T-helper 2 cell (primary cell): ENCODE data around the gene CD247.
A peak's percentile ranks its signal among the peaks of the same experiment; 100 is the strongest.

Experiments
- DNase-seq, 5 experiments: peaks; one replicate each; pipeline versions ENCODE4 v3.0.0 to v3.0.0-alpha.2; 2012 to 2022

Gene CD247

DNA sequence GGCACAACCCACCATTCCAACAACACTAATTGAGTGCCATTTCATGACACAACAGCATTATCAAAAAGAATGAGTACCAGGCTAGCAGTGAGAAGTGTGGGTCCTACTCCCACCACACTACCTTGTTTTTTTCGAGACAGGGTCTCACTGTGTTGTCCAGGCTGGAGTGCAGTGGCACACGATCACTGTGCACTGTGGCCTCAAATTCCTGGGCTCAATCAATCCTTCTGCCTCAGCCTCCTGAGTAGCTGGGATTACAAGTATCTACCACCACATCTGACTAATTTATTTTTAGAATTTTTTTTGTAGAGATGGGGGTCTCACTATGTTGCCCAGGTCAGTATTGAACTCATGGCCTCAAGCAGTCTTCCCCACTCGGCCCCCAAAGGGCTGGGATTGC lies 30.7 kb downstream of the CD247 start:
- no peak for DNase-seq

DNA sequence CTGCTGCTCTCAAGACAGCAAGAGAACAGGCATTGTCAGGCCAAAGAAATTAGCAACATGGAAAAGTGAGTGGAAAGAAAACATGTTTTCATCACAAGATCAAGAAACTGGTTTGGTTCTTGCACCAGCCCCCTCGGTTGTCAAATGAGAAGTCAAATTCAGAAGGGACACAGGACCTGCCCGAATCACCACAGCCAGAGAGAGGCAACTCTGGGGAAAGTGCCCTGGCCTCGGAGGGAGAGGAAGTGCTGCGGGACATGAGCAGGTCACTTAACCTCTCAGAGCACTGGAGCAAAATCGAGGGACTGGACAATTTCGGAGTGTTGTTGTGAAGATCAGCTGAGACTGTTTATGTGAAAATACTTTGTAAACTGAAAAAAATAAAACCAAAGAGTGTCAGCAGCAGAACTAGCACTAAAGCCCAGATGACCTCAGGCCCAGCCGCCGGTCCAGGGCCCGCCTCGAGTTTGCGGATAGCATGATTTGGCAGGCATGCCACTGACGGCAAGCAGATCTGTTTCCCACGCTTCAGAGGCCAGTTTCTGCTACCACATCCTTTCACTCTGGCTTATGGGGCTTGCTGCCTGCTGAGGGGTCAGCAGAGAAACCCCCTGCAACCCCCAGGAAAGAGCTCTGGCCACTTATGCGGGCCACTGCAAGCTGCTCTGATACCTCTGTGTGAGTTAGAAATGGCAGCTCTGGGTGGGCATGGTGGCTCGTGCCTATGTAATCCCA lies 32.1 kb downstream of the CD247 start:
- no peak for DNase-seq

DNA sequence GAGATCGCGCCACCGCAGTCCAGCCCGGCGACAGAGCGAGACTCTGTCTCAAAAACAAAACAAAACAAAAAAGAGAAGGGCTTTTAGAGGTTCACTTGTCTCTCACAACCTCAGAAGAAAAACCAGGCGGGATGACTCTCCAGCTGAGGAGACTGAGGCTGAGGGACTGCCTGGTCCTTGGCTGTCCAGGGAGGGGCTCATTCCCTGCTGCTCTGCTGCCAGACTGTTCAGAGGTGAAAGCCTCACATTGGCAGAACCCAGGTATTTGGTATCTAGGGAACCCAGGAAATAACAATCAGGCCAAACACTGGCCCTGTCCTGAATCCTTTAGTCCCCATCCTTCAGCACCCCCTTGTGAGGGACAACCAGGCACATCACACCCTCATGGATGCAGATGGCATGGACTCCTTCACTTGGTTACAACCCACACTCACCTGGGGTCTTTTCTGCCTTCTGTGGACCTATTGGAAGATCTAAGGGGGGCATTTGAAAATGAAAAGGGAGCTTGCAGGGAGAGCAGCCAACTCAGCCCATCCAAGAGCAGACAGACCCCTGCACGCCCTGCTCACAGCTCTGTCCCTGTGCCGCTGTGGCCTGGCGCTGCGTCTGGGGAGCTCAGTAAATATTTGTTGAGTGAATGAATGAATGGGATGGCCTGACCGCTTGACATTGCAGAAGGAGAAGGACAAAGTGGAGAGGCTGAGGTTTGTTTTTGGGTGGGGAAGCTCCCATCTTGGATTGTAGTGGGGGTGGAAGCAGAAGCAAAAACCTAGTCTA lies 33.4 kb downstream of the CD247 start:
- no peak for DNase-seq

DNA sequence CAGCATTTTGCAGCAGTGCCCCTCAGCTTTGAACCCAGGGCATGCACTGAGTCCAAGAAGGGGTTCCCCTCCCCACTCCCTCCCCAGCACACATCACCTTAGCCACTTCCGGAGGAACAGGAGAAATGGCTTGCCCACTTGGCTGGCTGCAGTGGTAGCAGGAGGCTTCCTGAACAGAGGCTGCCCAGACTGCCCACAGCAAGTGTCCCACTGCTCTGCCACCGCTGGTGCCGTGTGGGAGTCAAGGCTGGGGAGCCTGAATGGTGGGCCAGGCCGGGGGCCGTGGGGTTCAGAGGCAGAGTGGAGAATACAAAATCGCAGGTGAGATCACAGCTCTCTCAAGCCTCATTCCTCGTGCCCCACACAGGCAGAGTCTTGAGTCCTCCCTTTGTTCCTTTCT lies 34.5 kb downstream of the CD247 start:
- DNase-seq, result peak in 1 of 5 experiments; percentile 37

DNA sequence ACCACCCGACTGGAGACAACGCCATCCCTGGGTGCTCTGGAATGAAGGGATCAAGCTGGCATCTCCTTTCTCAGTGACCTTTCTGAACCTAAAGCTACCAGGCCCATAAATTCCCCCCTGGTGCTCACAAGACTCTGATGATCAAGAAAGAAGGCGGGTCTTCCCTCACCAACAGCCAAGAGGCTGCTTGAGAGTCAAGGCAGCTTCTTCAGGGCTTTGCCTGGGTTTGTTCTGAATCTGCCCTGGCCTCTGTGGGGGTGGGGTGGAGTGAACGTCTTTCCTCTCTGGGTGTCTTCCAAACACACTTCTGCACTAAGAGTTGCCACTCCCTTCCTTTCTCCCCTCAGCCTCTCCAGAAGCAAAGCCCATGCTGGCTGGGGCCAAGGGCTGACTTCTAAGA lies 36.1 kb downstream of the CD247 start:
- DNase-seq, result peak in 3 of 5 experiments; percentile 26 to 70 (median 27)

DNA sequence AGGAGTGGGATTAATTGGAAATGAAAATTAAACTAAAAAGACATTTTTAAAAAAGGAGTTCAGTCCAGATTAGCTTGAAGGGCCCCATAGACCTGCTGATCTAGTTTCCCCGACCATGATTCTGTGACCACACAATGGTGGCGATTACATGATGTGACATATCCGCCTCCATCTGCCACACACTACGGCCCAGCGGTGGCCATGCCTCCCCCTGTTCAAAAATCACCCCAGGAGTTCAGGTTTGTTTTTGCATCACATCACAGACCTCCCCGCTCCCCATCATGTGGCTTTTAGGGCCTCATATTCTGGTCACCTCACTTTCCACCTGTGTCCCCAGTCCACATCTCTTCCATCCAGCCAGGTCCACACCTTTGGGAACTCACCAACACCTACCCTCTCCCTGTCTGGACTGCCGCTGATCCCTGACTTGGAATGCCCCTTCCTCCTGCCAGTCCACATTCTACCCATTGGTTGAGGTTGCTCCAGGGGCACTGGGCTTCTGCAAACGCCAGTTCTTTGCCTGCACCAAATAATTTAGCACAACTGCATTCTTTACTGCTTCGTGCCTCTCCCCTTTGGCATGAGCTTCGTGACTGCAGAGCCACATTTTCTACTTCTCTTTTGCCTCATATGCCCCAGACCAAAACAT lies 38.9 kb downstream of the CD247 start:
- DNase-seq, result no peak

DNA sequence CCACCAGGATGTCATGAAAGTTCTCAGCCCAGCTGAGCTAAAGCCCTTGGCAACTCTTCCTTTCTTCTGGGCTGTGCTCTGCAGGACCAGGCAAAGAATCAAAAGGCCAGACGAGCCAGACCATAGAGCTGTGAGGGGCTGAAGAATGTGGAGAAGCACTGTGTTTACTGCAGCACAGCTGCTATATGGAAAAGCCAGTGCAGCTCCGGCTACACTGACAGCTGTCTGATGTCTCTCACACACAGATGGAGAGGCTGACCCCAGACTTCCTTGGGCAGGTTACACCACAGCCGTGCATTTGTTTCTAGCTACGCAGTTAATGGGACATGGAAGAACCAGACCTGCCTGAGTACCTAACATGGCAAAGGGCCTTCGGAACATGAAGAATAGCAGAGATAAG lies 40.3 kb downstream of the CD247 start:
- no peak for DNase-seq

DNA sequence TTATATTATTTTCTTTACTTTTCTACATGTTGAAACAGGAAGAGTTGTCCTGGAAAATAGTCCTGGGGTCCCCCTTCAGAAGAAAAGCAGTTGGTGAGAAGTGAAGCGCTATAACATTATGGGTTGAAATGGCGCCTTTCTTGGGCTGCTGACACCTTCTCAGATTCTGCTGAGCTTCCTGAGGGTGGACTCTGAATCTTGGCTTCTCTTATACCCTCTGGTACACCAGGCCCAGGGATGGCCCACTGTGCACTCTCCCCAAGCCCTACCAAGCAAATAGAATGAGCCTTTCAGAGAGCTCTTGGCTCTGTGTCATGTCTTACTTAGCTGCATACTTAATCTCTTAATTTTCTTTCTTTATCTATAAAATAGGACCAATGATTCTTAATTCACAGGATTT lies 42.3 kb downstream of the CD247 start:
- DNase-seq, result no peak

DNA sequence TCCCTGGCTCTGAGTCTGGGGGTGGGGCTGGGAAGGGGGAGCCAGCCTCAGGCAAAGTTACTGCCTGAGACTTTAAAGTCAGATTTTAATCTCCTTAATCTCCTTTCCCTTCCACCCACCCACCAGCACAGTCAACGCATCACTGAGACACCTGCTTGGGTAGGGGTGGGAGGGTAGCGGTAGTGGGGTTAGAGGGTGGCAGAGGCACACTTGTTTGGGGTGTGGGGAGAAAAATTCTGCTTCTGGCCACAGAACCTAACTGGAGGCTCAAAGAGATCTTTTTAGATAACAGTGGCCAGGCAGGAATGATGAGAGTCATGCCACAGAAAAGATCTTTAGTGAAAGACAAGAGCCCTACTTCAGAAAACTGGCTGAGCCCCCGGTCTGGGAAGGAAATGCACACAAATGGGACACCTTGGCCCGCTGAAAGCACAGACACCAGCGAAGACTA lies 44.1 kb downstream of the CD247 start:
- peak in 4 of 5 experiments; percentile 47 to 72 (median 60) for DNase-seq

DNA sequence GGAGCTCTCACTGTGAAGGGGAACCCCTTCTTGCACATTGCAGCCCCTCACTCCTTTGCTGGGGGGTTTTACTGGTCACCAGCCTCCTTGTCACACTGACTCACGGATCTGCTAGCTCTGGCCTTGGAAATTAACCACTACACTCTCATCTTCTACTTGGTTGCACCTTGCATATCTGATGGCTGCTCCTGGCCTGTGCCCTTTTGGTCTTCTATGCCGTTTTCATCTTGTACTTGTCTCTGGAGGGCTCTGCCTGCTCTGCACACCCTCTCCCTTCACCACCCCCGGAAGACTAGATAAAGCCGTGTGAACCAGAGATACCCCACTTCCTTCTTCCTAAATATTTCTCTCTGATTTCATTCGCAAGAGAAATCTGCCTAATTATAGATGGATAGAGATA lies 44.6 kb downstream of the CD247 start:
- peak in 1 of 5 experiments; percentile 60 for DNase-seq

DNA sequence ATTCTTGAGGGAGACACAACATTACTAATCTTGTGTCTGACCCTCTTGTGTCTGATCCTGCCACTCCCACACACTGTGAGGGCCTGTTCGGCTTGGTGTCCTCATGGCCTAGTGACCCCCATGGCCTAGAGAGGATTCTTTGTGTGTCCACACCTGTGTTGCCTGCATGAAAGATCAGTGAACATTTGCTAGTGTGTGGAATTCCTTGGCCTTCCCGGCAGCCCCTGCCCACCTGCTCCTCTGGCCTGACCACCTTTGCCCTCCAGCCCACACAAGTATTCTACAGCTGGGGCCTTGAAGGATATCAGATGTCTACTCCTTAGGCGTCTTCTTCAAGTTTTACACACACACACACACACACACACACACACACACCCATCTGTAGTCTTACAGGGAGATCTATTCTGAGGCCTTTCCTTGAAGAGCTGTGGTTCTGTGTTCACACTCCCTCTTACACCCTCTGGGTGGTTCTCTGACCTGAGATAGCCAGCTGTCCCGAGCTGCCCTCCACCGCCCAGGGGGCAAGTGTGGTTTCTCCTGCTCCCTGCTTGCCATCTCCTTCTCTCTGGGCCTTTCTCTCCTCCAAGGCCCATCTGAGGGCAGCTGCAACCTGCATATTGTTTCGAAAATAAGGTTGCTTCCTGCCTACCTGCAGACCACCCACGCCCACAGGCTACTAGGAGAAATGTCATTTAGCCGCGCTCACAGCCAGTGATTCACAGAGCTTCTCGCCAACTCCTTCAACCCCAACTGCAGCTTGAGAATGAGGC lies 45.4 kb downstream of the CD247 start:
- DNase-seq, result no peak

DNA sequence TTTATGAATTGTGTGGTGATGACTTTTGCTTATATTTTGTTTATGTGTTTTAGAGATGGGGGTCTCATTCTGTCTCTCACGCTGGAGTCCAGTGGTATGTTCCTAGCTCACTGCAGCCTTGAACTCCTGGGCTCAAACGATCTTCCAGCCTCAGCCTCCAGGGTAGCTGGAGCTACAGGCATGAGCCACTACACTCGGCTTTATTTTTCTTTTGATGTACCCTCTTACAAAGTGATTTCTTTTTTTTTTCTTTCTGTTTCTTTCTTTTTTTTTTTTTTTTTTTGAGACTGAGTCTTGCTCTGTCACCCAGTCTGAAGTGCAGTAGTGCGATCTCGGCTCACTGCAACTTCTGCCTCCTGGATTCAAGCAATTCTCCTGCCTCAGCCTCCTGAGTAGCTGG lies 46.8 kb downstream of the CD247 start:
- DNase-seq, result no peak

DNA sequence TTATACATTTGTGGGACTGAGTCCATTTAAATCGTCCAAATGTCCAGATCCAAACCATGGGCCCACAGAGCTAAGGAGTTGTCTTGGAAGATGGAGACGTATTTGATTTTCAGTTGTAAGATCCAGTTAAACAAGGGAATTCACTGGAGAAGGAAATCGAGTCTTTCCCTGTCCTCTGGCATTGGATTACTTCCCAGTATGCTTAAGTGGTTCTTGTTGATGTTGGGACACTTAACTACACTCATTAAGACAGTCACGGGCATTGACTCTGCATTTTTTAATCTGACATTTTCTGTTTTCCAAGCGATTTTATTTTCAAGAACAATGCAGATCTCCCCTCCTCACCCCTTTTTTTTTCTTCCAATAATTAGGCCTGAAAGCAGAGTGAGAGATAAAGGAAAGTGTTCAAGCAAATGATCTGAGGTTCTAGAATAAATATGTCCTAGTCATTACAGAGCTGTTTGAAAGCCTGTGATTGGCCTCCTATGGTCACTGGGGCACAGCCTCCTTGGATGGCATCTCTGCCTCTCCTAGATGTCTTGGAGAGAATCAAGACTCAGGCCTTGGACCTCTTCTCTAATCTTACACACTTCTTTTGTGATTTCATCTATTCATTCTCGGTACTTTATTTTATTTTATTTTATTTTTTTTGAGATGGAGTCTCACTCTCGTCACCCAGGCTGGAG lies 48.9 kb downstream of the CD247 start:
- no peak for DNase-seq

DNA sequence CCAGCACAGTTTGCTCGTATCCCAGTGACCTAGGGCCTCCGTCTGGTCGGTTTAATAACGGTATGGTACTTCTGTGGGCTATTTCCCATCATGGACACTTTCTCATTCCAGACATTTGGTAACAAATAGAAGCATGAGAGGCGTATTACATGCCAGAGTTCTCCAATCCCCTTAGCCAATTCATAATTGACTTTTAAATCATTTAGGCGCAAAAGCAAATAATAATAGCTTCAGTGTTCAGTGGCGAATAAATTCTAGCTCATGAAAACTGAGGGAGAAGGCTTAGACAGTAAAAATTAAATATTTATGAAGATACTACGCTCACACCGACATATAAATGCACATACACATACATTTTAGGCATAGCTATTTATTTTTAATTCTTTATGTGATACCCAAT lies 50.6 kb downstream of the CD247 start:
- no peak for DNase-seq

DNA sequence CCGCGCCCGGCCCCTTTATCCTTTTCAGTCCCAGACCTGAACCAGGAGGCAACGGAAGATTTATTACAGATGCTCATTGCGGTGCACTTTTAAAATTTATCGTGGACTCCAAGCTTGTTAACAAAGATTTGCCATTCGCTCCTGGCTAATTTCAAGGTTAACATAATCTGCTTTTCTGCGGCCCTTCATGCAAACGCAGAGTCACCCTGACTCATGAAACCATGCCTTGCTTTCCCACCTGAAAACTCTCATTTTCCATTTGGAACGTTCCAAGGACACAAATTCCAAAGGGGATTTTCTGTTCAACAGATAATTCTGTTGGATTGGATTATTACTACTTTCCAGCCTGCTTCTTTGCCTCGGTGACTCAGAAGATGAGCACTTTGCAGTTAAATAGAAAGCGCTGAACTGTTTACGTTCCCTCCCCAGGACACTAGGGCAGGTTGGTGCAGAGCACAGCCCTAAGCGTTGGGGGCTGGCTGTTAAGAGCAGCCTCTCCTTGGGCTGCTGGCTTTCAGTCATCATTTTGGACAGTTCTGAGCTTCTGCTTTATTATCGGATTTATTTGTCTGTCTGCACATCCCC lies 51.1 kb downstream of the CD247 start:
- no peak for DNase-seq

DNA sequence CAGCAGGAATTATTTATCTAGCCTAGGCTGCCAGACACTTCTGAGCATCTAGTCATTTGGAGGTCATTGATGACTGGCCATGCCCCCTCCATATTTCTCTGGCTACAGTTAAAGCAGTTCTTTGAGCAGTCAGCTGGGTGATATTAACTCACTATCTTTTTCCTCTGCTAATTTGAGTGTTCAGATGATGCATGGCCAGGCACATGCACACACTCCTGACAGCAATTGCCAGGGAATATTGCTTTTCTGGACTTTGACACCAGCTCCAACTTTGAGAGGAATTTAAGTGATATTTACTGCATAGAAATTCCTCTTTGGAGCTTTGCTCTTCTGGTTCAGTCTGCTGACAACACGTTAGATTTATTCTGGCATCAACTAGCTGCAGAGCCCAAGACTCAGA lies 52.6 kb downstream of the CD247 start:
- no peak for DNase-seq

DNA sequence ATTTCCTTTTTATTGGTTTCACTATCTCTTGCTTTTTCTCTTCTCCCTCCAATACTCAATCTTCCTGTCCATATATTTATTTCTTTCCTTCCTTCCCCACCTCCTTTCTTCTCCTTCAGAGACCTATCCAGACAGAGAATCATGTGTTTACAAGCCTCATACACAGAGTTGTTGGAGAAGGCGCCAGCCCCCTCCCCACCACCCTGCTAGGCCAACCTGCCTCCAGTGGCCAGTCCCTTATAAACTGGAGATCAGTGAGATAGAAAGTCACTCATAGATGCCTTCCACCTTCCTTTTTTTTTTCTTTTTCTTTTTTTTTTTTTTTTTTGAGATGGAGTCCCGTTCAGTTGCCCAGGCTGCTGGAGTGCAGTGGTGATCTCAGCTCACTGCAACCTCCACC lies 53.3 kb downstream of the CD247 start:
- no peak for DNase-seq

DNA sequence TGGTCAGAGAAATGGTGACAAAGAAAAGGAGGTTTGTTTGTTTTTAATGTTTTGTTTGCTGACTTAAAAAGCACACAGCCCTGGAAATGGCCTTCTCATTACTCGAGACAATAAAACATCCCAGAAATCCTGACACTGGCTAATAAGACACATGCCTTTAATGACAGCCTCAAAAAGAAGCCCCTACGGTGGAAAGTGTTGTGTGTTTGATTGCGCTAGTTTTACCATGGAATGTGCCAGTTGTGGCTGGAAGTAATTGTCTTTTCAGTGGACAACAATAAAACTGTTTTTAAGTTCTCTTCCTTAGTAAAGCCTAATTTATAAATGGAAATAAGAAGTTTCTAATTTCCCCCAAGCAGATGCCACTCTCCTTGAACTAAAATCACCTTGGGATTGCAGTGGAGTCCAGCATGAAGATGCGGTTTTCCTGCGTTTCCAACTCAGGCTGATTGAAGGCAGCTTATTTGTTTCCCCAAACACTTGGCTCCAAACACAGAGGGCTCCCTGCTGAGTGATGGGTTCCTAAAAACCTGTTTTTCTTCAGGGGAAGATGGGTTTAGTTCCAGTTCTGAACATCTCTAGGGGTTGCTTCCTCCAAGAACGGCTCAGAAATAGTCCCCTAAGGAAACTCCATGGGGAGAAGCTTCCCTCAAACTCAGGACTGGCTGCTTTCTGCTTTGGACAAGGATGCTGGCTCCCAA lies 54.3 kb downstream of the CD247 start:
- DNase-seq, result no peak

DNA sequence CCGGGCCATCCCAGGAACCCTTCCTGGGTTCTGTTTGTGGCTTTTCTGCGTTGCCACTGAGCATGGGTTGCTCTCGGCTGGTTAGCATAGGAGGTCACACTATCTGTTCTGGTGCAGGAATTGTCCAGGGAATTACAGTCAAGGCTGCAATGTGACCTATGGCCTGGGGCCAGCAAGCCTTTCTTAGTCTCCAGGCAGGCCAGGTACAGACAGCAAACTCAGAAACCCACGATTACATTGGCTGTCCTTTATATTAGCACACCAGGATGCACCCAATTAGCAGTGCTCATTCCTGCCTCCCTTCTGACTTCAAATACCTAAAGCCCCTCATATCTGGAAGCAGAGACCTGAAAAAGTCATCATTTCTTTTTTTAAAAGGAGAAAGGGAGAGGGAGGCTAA lies 55.2 kb downstream of the CD247 start:
- no peak for DNase-seq

DNA sequence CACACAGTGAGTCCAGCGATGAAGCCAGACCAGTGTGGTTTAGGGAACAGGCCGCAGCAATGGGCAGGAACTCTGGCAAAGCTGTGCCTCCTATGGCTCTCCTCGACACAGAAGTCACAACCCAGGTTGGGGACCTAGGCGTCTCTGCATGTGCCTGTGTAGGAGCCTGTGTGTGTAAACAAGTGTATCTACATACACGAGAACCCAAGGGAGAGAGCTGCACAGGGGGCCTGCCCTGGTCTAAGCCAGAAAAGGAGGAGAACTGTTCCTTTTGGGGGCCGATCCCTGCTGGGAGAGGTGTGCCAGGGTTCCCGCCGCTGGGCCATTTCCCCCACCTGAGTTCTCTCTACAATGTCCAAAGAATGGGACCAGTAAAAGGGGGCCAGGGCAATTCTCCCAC lies 56.0 kb downstream of the CD247 start:
- DNase-seq, result no peak

DNA sequence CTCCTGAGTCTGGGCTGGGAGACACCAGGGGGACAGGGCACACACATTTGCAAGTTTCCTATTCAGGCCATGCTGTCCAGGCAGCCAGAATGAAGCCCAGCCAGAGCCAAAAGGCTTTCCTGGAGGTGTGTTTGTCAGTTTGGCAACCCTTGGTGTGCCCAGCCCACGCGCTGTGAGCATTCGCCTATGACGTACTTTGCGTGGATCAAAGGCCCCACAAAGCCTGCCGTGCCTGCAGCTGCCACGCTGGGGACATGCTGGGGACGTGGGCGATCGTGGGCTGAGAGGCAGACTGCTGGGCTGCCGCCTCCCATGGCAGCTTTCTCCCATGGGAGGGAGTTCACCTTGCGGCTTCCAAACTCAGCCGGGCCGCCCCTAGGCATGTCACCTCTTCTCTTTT lies 57.5 kb downstream of the CD247 start:
- DNase-seq, result peak in 1 of 5 experiments; percentile 61
